H1 (cell line): ENCODE data around the gene CUX1. TPM values are rescaled to one million over a fixed set of nuclear protein-coding genes. Genes with fewer than 3 reads are reported as not detected.

Experiments used
- ASH2L ChIP-seq: fragments of 200-600, 300-600 bp; sonication (generic); IDR thresholded peaks from one replicate; pipeline ENCODE4 v1.7.1; 2017; ENCODE audit warnings: low read length
- BACH1 ChIP-seq: IDR thresholded peaks from 2 replicates; pipeline ENCODE4 v1.6.1; 2012; ENCODE audit warnings: low read length, improper control_type of control experiment
- BRCA1 ChIP-seq: IDR thresholded peaks from 2 replicates; pipeline ENCODE4 v1.6.1; 2012; ENCODE audit warnings: low read depth, low read length, improper control_type of control experiment
- CREB1 ChIP-seq: IDR thresholded peaks from 2 replicates; pipeline ENCODE4 v1.6.1; 2012; ENCODE audit warnings: inconsistent platforms
- CTBP2 ChIP-seq: IDR thresholded peaks from 2 replicates; pipeline ENCODE4 v1.7.0; 2011; ENCODE audit warnings: borderline replicate concordance, mild to moderate bottlenecking, moderate library complexity, mixed read lengths, low read length; ENCODE audit not compliant: insufficient read depth, insufficient read length
- EZH2 ChIP-seq: fragments of 200-600 bp; sonication (generic); IDR thresholded peaks from 2 replicates; pipeline ENCODE4 v1.7.1; 2012; ENCODE audit warnings: low read depth, mild to moderate bottlenecking, moderate library complexity, low read length, inconsistent platforms; ENCODE audit not compliant: severe bottlenecking
- GABPA ChIP-seq: IDR thresholded peaks from 2 replicates; pipeline ENCODE4 v1.6.1; 2011; ENCODE audit warnings: mild to moderate bottlenecking, low read length, moderate library complexity, borderline replicate concordance; ENCODE audit not compliant: insufficient read depth
- KDM1A ChIP-seq: fragments of 200-600, 300-600 bp; sonication (generic); IDR thresholded peaks from 2 replicates; pipeline ENCODE4 v1.7.1; 2016; ENCODE audit warnings: mild to moderate bottlenecking, low read length, borderline replicate concordance
- KDM4A ChIP-seq: IDR thresholded peaks from one replicate; pipeline ENCODE4 v1.7.1; 2012; ENCODE audit warnings: low read depth, mild to moderate bottlenecking, moderate library complexity, low read length, inconsistent platforms; ENCODE audit not compliant: severe bottlenecking
- NANOG ChIP-seq: IDR thresholded peaks from 2 replicates; pipeline ENCODE4 v1.6.1; 2011; ENCODE audit warnings: low read length, low read depth, mild to moderate bottlenecking, inconsistent platforms; ENCODE audit not compliant: insufficient read depth, poor library complexity, severe bottlenecking
- NRF1 ChIP-seq: IDR thresholded peaks from 2 replicates; pipeline ENCODE4 v1.6.1; 2011; ENCODE audit warnings: mild to moderate bottlenecking, low read depth, low read length, improper control_type of control experiment
- PHF8 ChIP-seq: fragments of 200-600 bp; sonication (generic); conservative IDR thresholded peaks from 2 replicates; pipeline ENCODE4 v1.7.1; 2012; ENCODE audit warnings: low read depth, mild to moderate bottlenecking, inconsistent platforms, low read length, moderate library complexity
- POLR2A ChIP-seq, 2 experiments: IDR thresholded peaks; 1 replicate in 1 of 2; 2 replicates in 1 of 2; pipeline ENCODE4 v1.6.1; 2011; ENCODE audit warnings: low read depth in 2 of 2, low read length in 2 of 2, mild to moderate bottlenecking in 2 of 2; ENCODE audit errors: control extremely low read depth in 1 of 2
- RBBP5 ChIP-seq: IDR thresholded peaks from 2 replicates; pipeline ENCODE4 v1.7.1; 2012; ENCODE audit warnings: low read depth, mild to moderate bottlenecking, inconsistent platforms, low read length, moderate library complexity, borderline replicate concordance
- RXRA ChIP-seq: IDR thresholded peaks from 2 replicates; pipeline ENCODE4 v1.6.1; 2011; ENCODE audit warnings: low read depth, mild to moderate bottlenecking, low read length, moderate library complexity; ENCODE audit not compliant: insufficient read depth
- SP1 ChIP-seq: IDR thresholded peaks from 2 replicates; pipeline ENCODE4 v1.6.1; 2011; ENCODE audit warnings: low read depth, low read length
- SP2 ChIP-seq: IDR thresholded peaks from 2 replicates; pipeline ENCODE4 v1.6.1; 2012; ENCODE audit warnings: mild to moderate bottlenecking, low read length, inconsistent platforms
- SRF ChIP-seq: IDR thresholded peaks from 2 replicates; pipeline ENCODE4 v1.6.1; 2011; ENCODE audit warnings: mild to moderate bottlenecking, low read depth, low read length, moderate library complexity
- TAF1 ChIP-seq: IDR thresholded peaks from 2 replicates; pipeline ENCODE4 v1.6.1; 2011; ENCODE audit warnings: mild to moderate bottlenecking, low read depth, low read length
- TCF12 ChIP-seq: IDR thresholded peaks from 2 replicates; pipeline ENCODE4 v1.6.1; 2011; ENCODE audit warnings: low read depth, mild to moderate bottlenecking, low read length
- TEAD4 ChIP-seq: IDR thresholded peaks from 2 replicates; pipeline ENCODE4 v1.6.1; 2012; ENCODE audit warnings: low read depth, low read length, inconsistent platforms, mixed read lengths
- polyA plus RNA-seq, 7 experiments: library from polyadenylated mRNA; depleted of rRNA in 3 of 7; stranded (reverse) in 5 of 7; unstranded in 2 of 7; fragments of >200 nt in 5 of 7; fragments of 200-250 nt in 2 of 7; gene quantifications; 1 replicate in 5 of 7; 2 replicates in 1 of 7; 4 replicates in 1 of 7; pipeline versions ENCODE4 v1.2.1 to v1.2.3, GENCODE V29; 2011 to 2013; ENCODE audit warnings: missing spikeins in 2 of 7, mixed read lengths in 2 of 7
- total RNA-seq: library from RNA; stranded (reverse); fragmentation: NEBNext Ultra II Directional; extraction: Animal tissue kit (Norgen Biotek cat#: 25700); gene quantifications from 2 replicates; pipeline ENCODE4 v1.2.1, GENCODE V29; 2021
- TF ChIP-seq, protein P1 (sequence below): IDR thresholded peaks from 2 replicates; pipeline ENCODE4 v1.6.1; 2011; ENCODE audit warnings: low read depth, mild to moderate bottlenecking, low read length; ENCODE audit not compliant: insufficient read depth
- TF ChIP-seq, protein P2 (sequence below): IDR thresholded peaks from 2 replicates; pipeline ENCODE4 v1.6.1; 2012; ENCODE audit warnings: low read length, inconsistent platforms

Gene CUX1
- total and polyA plus RNA-seq, 2 of the 8 experiments (the other 6 are each of a cell fraction or from before 2014, with no cell fraction given), result 21.6 to 65.9 TPM

GRCh38 chr7:101936611-101937231, 119.3 kb downstream of the CUX1 start (continued):
- TF ChIP-seq SP2, result no peak
- TF ChIP-seq, protein P1, sequence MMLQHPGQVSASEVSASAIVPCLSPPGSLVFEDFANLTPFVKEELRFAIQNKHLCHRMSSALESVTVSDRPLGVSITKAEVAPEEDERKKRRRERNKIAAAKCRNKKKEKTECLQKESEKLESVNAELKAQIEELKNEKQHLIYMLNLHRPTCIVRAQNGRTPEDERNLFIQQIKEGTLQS, result no peak
- TF ChIP-seq TEAD4, result peak; percentile 87
- TF ChIP-seq KDM1A, result peak; percentile 34; the same call in 1 of the 2 replicates
- TF ChIP-seq, protein P2, sequence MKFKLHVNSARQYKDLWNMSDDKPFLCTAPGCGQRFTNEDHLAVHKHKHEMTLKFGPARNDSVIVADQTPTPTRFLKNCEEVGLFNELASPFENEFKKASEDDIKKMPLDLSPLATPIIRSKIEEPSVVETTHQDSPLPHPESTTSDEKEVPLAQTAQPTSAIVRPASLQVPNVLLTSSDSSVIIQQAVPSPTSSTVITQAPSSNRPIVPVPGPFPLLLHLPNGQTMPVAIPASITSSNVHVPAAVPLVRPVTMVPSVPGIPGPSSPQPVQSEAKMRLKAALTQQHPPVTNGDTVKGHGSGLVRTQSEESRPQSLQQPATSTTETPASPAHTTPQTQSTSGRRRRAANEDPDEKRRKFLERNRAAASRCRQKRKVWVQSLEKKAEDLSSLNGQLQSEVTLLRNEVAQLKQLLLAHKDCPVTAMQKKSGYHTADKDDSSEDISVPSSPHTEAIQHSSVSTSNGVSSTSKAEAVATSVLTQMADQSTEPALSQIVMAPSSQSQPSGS, result no peak
- peak; percentile 71; the same call in 1 of the 2 replicates for TF ChIP-seq TCF12
- 0 out of 2 replicates have a peak, but pooled peaks have one; percentile 41 for TF ChIP-seq RBBP5
- no peak for TF ChIP-seq BACH1
- TF ChIP-seq TAF1, result peak; percentile 22; the same call in 1 of the 2 replicates
- TF ChIP-seq SP1, result peak; percentile 59; the same call in 1 of the 2 replicates
- no peak for TF ChIP-seq KDM4A
- no peak for TF ChIP-seq GABPA
- no peak for TF ChIP-seq RXRA
- TF ChIP-seq SRF, result no peak
- peak; percentile 58 for TF ChIP-seq NANOG
- TF ChIP-seq CREB1, result no peak
- TF ChIP-seq EZH2, result no peak
- TF ChIP-seq NRF1, result no peak
- no peak for TF ChIP-seq PHF8
- TF ChIP-seq BRCA1, result no peak
- TF ChIP-seq ASH2L, result peak; percentile 43
- peak in 1 of 2 experiments; percentile 44; a peak in 1 of 3 replicates for TF ChIP-seq POLR2A (IDR thresholded peaks at IDR 0.05; ENCODE audit: control extremely low read depth in 1 of 2, low read depth in 2 of 2, low read length in 2 of 2)
- peak; percentile 59 for TF ChIP-seq CTBP2
